ENCODE data around the gene SCN4A. TPM values are rescaled to one million over a fixed set of nuclear protein-coding genes. Genes with fewer than 3 reads are reported as not detected.

The SCN4A gene
- total RNA-seq, 1 experiment from 2014 or later, result not detected

GRCh38 chr17:63946440-63947363, 26.0 kb downstream of the SCN4A start:
- Histone ChIP-seq H4K20me1 (ENCODE audit: low read length) (no peaks in the 10 kb centered on the region), H3K79me2 (ENCODE audit: low read length) (no peaks in the 10 kb centered on the region), H3K4me2 (ENCODE audit: low read length) (no peak overlapping the region), H3K27ac (ENCODE audit: low read length) (no peak overlapping the region), H3K9me2 (replicated peaks; ENCODE audit: low read length) (no peaks in the 10 kb centered on the region), H2AFZ (ENCODE audit: low read length) (0 out of 2 replicates have a peak overlapping the region, but pooled peaks have one; percentile 54), H3K9ac (ENCODE audit: low read length) (no peak overlapping the region), H3K36me3 (ENCODE audit: low read depth, low read length) (no peaks in the 10 kb centered on the region), H3K4me3 (ENCODE audit: low read length) (no peak overlapping the region), H3F3A (ENCODE audit: low read length, unreplicated experiment) (no peaks in the 10 kb centered on the region), H3K27me3 (ENCODE audit: low read length) (no peaks in the 10 kb centered on the region), H3K9me3 (ENCODE audit: low read length) (no peaks in the 10 kb centered on the region), H3K4me1 (ENCODE audit: insufficient read depth, low read length) (no peaks in the 10 kb centered on the region)
- ATAC-seq, result peak; percentile 69
- CTCF ChIA-PET, result interaction anchor here (0.5 to 1.9 kb wide), 6 partner anchors 12 to 190 kb away, joined by 3 to 17 read pairs (median 4); partner anchors contain the start of gene GH1
- no TSS peak for BruUV-seq (replicated peaks)
- no peak for TF ChIP-seq EZH2phosphoT487 (IDR thresholded peaks at IDR 0.05; ENCODE audit: borderline replicate concordance, low read length)
- TF ChIP-seq, protein P1, sequence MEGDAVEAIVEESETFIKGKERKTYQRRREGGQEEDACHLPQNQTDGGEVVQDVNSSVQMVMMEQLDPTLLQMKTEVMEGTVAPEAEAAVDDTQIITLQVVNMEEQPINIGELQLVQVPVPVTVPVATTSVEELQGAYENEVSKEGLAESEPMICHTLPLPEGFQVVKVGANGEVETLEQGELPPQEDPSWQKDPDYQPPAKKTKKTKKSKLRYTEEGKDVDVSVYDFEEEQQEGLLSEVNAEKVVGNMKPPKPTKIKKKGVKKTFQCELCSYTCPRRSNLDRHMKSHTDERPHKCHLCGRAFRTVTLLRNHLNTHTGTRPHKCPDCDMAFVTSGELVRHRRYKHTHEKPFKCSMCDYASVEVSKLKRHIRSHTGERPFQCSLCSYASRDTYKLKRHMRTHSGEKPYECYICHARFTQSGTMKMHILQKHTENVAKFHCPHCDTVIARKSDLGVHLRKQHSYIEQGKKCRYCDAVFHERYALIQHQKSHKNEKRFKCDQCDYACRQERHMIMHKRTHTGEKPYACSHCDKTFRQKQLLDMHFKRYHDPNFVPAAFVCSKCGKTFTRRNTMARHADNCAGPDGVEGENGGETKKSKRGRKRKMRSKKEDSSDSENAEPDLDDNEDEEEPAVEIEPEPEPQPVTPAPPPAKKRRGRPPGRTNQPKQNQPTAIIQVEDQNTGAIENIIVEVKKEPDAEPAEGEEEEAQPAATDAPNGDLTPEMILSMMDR (conservative IDR thresholded peaks at IDR 0.05; ENCODE audit: low read depth, low read length), result peak; percentile 75
- intact Hi-C loops (cut with micrococcal nuclease), result no loop called here
- peak; percentile 60 for DNase-seq
- POLR2A ChIA-PET (ENCODE audit: unreplicated experiment), result interaction anchor here (0.5 kb wide), 1 partner anchor 73 kb away, joined by 3 read pairs; no protein-coding TSS in a partner anchor

GRCh38 chr17:63945784-63946439, 26.8 kb downstream of the SCN4A start:
- Histone ChIP-seq H3K9me2 (replicated peaks; ENCODE audit: low read length) (no peaks in the 10 kb centered on the region), H3K27me3 (ENCODE audit: low read length) (no peaks in the 10 kb centered on the region), H3K4me1 (ENCODE audit: insufficient read depth, low read length) (no peaks in the 10 kb centered on the region), H3K4me2 (ENCODE audit: low read length) (no peak overlapping the region), H3F3A (ENCODE audit: low read length, unreplicated experiment) (no peaks in the 10 kb centered on the region), H3K9me3 (ENCODE audit: low read length) (no peaks in the 10 kb centered on the region), H3K9ac (ENCODE audit: low read length) (no peak overlapping the region), H3K79me2 (ENCODE audit: low read length) (no peaks in the 10 kb centered on the region), H2AFZ (ENCODE audit: low read length) (no peak overlapping the region), H3K4me3 (ENCODE audit: low read length) (no peak overlapping the region), H4K20me1 (ENCODE audit: low read length) (no peaks in the 10 kb centered on the region), H3K36me3 (ENCODE audit: low read depth, low read length) (no peaks in the 10 kb centered on the region), H3K27ac (ENCODE audit: low read length) (no peak overlapping the region)
- no peak for TF ChIP-seq EZH2phosphoT487 (IDR thresholded peaks at IDR 0.05; ENCODE audit: borderline replicate concordance, low read length)
- TF ChIP-seq EZH2 (IDR thresholded peaks at IDR 0.05; ENCODE audit: low read length, unreplicated experiment), result no peak
- TF ChIP-seq, protein P1 (conservative IDR thresholded peaks at IDR 0.05; ENCODE audit: low read depth, low read length), result no peak
- intact Hi-C loops (cut with micrococcal nuclease), result no loop called here
- BruUV-seq (replicated peaks), result no TSS peak
- DNase-seq, result no peak
- POLR2A ChIA-PET (ENCODE audit: unreplicated experiment), result interaction anchor here (0.5 kb wide), 1 partner anchor 72 kb away, joined by 3 read pairs; no protein-coding TSS in a partner anchor
- ATAC-seq, result no peak
- CTCF ChIA-PET, result interaction anchor here (0.6 to 1.9 kb wide), 5 partner anchors 13 to 188 kb away, joined by 3 to 17 read pairs (median 4); partner anchors contain the start of gene GH1

All from PC-3 (cell line).